GM06990 (cell line): Measurements from ENCODE around the gene TNS3.

Source experiments
- DNase-seq: peaks from one replicate; pipeline ENCODE4 v3.0.0-alpha.2; 2011; ENCODE audit not compliant: insufficient read length; ENCODE audit errors: extremely low read depth
- H3K27me3 ChIP-seq: replicated peaks from 2 replicates; pipeline ENCODE4 v1.6.0; 2011; ENCODE audit warnings: low read length; ENCODE audit not compliant: control insufficient read depth, insufficient read depth
- H3K36me3 ChIP-seq: 2 replicates; pipeline ENCODE4 v1.5.1; 2011; ENCODE audit warnings: low read length; ENCODE audit not compliant: control insufficient read depth, insufficient read depth
- H3K4me3 ChIP-seq: replicated peaks from 2 replicates; pipeline ENCODE4 v1.5.1; 2011; ENCODE audit warnings: low read depth, mild to moderate bottlenecking, control low read depth, low read length
- CTCF ChIP-seq: IDR thresholded peaks from 2 replicates; pipeline ENCODE4 v1.5.1; 2011; ENCODE audit warnings: low read length, control low read depth, mild to moderate bottlenecking, inconsistent platforms; ENCODE audit not compliant: insufficient read depth, poor library complexity, severe bottlenecking

Gene TNS3

GRCh38 chr7:47448971-47449370 lies 132.9 kb downstream of the TNS3 start:
- H3K4me3 ChIP-seq = no peak overlapping the region
- H3K36me3 ChIP-seq = no peaks in the 10 kb centered on the region
- TF ChIP-seq CTCF = no peak
- no peaks in the 10 kb centered on the region; the same call in 1 of the 2 replicates for H3K27me3 ChIP-seq
- DNase-seq = no peak

DNA sequence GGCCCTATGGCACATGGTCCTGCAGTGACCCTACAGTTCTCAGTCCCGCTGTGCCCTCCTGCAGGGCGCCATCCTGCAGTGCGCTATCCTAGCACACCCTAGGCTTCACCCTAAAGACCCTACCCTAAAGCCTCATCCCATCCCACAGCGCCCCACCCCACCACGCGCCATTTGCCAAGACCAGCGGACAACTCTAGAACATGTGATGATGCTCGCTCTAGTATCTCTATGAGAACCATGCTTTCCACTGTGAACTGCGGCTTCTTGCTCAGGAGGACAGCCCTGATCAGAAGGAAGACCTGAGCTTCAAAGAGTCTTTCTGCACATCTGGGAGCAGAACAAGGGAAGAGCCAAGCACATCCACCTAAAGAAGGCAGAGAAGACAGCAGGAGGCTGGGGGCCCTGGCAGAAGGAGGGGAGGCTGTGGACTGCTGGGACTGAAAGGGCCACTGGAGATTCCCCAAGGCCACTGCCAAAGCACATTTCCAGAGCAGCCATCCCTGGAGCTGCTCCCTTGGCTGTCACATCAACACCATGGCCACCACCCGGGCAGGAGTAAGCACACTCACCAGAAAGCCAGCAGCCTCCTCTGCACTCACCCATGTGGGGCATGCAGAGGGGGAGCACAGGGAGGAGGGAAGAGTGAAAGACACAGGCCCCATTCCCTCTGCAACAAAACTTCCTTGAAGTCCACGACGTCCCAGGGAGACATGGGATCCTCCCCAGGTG lies 134.1 kb downstream of the TNS3 start:
- no peak for TF ChIP-seq CTCF
- Histone ChIP-seq H3K4me3 (no peak overlapping the region), H3K36me3 (no peaks in the 10 kb centered on the region), H3K27me3 (no peaks in the 10 kb centered on the region; the same call in 1 of the 2 replicates)
- DNase-seq = no peak

GRCh38 chr7:47446871-47447466 lies 134.9 kb downstream of the TNS3 start:
- TF ChIP-seq CTCF = no peak
- DNase-seq = no peak
- Histone ChIP-seq H3K36me3 (no peaks in the 10 kb centered on the region), H3K27me3 (no peaks in the 10 kb centered on the region; the same call in 1 of the 2 replicates), H3K4me3 (no peak overlapping the region)

GRCh38 chr7:47444376-47445098 lies 137.4 kb downstream of the TNS3 start:
- Histone ChIP-seq H3K27me3 (no peaks in the 10 kb centered on the region), H3K36me3 (no peaks in the 10 kb centered on the region), H3K4me3 (no peak overlapping the region)
- no peak for DNase-seq
- peak; percentile 74 for TF ChIP-seq CTCF

DNA sequence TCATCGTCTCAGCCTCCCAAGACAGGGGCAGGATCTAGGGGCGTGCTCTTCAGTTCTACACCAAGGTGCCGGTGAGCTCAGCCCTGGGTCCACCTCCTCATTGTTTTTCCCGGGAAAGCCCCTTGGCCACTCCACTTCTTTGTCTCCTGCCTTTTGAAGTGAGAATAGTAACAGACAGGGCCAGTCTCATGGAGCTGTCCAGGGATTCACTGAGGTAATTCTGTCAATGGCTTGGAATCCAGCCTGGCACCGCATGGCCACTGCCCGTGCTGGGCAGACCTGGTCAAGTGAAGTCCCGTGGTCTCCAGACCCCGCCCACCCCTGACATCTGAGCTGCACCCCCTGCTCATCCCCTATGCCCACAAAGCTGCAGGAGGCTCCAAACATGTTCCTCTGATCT lies 138.9 kb downstream of the TNS3 start:
- no peak for TF ChIP-seq CTCF
- H3K27me3 ChIP-seq = no peaks in the 10 kb centered on the region
- H3K36me3 ChIP-seq = peaks cover 1% of the 10 kb centered on the region; the same call in 1 of the 2 replicates
- DNase-seq = no peak
- H3K4me3 ChIP-seq = no peak overlapping the region
